ENCODE data around the gene HAUS8.

DNA sequence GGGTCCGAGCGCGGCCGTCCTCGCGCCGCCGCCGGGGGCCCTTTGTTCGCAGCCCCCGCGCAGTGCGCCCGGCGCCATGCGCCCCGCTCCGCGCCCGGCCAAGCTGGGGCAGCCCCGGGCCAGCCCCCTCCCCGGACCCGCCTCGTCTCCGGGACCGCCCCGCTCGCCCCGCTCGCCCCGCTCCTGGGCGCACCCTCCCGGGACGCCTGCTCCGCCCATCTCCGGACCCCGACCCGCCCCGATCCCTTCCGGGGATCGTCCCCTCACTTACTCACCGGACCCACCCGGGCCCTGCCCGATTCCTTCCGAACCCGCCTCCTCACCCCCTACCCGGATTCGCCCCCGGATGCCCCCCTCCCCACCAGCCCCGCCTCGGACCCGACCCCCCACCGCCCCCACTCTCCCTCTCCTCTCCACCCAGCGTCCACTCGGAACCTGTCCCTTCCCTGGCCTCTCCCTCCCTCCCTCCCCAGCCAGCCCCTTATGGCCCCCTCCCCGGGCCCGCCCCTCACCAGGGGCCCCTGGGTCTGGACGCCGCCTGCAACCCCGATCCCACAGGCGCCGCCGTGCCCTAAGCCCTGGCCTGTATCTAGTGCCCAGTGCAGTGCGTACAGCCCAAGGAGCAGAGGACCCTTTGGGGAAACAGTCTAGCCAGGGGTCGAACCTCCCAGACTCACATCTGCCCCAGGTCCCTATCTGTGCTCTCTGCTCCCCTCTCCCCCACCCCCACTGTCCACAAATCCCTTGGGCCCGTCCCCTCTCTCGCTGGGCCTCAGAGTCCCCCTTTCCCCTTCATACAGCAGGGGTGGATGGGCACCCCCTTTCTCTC is 48.3 kb downstream of the HAUS8 start, which contains the start of gene CPAMD8:
- TF ChIP-seq, protein P1, sequence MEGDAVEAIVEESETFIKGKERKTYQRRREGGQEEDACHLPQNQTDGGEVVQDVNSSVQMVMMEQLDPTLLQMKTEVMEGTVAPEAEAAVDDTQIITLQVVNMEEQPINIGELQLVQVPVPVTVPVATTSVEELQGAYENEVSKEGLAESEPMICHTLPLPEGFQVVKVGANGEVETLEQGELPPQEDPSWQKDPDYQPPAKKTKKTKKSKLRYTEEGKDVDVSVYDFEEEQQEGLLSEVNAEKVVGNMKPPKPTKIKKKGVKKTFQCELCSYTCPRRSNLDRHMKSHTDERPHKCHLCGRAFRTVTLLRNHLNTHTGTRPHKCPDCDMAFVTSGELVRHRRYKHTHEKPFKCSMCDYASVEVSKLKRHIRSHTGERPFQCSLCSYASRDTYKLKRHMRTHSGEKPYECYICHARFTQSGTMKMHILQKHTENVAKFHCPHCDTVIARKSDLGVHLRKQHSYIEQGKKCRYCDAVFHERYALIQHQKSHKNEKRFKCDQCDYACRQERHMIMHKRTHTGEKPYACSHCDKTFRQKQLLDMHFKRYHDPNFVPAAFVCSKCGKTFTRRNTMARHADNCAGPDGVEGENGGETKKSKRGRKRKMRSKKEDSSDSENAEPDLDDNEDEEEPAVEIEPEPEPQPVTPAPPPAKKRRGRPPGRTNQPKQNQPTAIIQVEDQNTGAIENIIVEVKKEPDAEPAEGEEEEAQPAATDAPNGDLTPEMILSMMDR (IDR thresholded peaks at IDR 0.05; ENCODE audit: insufficient read depth, low read length, poor library complexity, severe bottlenecking) = no peak
- no peak for TF ChIP-seq EZH2phosphoT487 (conservative IDR thresholded peaks at IDR 0.05; ENCODE audit: low read length)
